ENCODE results near the gene KSR1.
A peak's percentile ranks its signal among the peaks of the same experiment; 100 is the strongest.
"Not testable (repeated sequence)": the region's sequence is repeated elsewhere in the genome, so short reads cannot be mapped to it uniquely, and the experiment has no call there.

KSR1 gene

DNA sequence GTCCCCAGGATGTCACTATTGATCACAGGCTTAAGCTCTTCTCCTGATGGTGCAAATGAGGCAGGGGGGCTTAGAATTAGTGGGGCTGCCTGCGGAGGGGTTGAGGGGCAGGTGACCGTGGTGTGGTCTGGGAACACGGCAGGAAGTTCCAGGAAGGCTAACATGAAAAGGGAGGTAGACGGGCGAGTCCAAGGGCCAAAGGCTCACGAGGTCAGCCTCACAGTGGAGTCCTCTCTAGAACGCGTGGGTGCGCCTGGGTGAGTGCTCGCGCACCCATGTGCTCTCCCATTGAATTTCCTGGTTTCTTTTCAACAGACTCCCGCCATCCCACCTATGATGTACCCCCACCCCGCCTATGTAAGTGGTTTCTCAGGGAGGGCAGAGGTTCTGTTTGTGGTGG, 190.0 kb downstream of the KSR1 start:
- no peak for DNase-seq

DNA sequence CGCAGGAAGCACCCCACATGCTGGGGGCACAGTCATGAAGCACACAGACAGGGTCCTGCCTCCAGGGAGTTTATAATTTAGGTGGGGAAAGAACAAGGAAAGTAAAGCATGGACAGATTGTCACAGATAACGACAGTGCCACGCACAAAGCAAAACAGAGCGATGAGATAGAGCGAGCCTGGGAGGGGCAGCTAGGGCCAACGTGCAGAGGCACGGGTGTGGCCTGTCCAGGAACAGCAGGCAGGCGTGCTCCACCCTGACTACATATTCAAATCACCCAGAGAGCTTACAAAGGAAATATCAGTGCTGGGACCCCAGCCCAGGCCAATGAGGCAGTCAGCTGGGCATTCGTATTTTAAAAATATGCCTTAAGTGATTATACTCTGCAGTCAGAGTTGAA, 191.5 kb downstream of the KSR1 start:
- no peak for DNase-seq

DNA sequence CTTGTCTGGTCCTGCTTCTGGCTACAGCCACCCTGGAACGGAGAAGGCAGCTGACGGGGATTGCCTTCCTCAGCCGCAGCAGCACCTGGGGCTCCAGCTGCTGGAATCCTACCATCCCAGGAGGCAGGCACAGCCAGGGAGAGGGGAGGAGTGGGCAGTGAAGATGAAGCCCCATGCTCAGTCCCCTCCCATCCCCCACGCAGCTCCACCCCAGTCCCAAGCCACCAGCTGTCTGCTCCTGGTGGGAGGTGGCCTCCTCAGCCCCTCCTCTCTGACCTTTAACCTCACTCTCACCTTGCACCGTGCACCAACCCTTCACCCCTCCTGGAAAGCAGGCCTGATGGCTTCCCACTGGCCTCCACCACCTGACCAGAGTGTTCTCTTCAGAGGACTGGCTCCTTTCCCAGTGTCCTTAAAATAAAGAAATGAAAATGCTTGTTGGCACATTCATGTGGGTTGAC, 192.9 kb downstream of the KSR1 start:
- DNase-seq, result not testable (repeated sequence)

DNA sequence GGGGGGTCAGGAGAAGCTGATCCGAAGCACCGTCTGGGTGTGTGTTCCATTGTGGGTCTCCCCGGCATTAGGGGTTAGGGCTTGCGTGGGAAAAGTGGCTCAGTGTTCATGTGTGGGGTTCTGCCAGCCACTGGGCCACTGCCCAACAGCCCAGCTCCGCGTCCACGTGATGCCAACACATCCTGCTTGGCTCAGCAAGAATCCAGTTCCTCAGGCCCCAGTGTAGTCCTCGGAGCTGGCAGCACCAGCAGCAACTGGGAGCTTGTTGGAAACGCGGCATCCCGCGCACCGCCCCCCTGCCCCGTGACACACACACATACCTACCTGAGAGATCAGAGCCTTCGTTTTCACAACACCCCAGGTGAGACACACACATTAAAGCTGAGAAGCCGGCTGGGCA, 193.7 kb downstream of the KSR1 start:
- DNase-seq, result no peak

DNA sequence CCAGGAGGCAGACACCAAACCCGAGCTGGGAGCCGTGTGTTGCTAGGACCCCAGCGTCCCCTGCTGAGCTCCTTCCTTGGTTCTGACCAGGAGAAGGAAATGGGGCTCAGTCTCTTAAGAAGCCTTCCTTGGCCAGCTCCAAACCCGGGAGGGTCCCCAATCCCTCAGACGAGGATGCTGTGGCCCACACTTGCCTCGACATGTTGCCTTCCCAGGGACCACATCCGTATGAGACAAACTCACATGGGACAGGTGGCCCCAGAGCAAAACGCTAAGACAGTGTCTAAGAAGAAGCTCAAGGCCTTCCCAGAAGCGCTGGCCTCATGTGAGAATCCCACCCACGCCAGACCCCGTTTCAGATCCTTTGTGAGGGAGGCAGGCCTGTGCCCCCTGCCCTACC, 194.6 kb downstream of the KSR1 start:
- no peak for DNase-seq

DNA sequence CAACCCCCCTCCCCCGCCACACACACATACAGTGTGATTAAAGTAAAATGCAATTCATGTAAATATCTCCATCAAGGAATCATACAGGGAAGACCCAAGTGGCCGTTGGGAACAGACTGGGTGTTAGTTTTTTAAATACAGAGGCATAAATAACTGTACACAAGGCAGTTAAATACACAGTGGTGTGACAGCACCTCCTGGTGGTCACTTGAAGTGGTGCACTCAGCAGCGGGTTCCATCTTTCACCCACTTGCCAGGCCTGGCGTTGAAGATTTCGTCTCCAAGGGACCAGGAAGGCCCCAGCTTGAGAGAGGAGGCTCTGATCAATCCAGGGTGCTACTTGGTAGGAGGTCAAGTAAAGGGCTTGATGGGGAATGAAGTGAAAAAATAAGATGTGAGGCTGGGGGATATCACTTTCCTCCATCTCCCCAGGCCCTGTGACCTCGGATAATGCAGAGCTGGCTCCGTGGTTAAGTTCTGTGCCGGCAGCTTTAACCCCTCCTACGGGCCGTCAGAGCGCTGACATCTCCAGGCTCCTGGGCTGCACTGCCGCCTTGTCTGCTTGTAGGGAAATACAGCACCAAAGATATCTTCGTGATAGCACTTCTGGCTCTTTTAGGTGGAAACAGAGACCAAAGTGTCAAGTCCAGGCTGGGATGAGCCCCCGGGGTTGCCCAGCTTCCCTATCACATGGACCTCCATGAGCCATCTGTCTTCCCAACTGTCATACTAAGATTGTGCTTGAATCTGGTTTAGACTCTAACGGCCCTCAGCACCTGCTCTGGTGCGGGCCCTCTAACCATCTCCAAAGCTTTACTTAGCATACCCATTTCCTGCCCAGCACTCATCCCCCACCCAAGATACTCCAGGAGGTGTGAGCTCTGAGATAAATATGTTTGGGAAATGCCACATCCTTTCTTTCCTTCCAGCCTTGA, 195.4 kb downstream of the KSR1 start:
- peak; percentile 38 for DNase-seq

DNA sequence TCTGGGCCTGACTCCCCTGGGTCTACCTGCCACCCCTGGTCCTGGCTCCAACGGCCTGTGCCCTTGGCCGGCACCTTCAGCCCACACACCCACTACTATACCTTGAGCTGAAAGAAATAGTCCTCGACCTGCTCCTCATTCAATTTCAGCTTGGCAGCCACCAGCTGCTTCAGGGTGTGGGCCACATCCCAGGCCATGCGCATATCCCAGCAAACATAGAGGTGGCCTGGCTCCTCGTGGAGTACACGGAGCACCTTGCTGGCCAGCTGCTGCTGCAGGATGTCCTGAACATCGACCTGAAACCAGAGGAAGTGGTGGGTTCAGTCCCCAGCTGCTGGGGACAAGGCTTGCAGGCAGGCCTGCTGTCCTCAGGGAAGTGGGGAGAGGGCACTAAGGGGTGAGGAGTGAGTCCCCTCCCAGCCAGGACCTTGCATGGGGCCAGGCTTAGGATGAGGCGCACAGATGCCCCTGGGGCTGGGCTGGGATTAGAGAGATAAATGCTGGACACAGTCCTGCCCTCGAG, 197.3 kb downstream of the KSR1 start:
- DNase-seq, result not testable (repeated sequence)

DNA sequence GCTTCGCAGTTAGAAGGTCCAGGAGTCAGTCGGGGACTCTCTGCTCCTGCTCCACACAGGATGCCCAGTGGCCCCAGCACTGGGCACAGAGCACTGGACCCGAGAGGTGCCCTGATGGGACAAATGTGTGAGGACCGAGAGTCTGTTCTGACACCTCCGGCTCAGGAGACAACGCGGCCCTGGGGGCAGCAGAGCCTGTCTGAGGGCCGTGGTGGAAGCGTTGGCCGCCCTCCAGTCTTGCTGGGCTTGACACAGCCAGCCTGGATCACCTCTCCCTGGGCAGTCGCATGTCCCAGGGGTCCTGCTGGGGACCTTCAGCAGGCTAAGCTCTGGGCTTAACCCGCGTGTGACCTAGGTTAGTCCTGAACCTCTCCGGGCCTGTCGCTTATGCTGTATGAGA, 197.9 kb downstream of the KSR1 start:
- no peak for DNase-seq

DNA sequence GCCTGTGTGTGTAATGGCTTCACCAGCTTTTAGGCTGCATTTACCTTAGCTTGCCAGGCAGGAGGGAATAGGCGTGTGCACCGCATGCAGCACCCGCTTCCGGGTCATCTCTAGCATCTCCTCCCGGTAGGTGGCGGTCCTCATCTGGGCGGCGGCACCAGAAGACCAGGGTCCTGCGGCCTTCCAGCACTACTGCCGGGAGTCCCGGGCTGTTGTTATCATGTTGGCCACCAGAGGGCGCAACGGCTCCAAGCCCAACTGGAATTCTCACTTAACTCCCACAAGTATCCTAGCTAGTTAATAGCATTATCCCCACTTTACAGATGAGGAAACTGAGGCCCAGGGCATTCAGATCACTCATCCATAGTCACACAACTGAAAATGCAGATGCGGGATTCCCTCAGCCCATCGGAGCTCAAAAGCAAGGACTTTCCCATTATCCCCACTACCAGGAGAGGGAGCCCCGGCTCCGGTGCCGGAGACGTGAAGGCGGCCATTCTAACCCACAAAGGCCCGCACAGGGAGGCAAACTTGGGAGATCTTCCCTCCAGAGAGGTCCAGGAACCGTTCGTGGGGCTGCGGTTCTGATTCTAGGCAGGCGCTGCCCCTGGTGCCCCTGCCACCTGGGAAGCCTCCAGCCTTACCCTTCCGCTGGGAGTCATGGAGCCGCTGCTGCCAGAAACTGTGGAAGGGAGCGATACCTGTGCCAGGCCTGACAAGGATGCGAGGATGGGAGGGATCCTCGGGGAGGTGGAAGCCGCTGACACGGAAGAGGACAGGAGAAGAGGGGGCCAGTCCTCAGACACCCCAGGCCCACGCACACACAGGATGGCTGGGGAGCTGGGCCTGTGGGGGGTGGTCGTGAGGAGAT, 198.6 kb downstream of the KSR1 start:
- DNase-seq, result peak; percentile 63

DNA sequence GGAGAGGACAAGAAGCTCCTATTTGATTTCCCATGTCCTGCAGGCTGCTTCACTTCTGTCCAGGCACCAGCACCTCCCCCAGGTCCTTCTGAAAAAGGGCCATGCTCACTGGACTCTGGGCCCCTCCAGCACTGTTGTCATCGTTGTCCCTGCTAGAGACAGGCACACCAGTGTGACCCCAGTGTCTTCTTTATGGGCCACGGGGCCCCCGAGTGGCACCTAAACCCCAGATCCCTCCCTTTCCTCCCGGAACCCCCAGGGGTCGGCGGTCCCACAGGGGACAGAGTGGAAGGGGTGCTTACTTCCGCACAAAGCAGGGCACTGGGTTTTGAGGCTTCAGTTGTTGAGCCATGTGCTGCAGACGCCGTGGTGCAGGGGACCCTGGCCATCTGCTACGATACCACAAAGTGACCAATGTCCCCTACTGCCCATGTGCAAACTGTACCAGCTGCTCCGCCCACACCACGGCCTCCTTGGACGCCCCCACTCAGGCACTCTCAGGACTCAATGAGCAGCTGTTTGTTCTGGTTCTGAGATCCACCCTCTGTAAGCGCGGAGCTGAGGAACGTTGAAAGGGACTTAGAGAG, 199.4 kb downstream of the KSR1 start:
- DNase-seq, result not testable (repeated sequence)

DNA sequence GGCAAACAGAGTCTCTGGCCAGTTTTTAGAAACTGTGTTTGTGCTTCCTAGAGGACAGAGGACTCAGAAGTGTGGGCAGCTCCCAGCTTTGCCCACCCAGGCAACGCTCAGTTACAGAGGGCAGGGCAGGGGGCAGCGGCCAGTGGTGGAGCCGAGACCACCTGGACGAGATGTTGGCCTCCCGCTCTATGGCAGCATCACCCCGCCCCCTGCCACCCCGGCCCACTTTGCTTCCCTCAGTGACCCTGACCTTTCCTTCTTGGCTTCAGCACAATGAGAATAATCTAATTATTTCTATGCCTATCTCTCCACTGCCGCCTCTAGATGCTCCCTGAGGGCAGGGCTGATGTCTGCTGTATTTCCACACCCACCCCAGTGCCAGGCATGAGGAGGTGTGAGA, 200.4 kb downstream of the KSR1 start:
- DNase-seq, result not testable (repeated sequence)

DNA sequence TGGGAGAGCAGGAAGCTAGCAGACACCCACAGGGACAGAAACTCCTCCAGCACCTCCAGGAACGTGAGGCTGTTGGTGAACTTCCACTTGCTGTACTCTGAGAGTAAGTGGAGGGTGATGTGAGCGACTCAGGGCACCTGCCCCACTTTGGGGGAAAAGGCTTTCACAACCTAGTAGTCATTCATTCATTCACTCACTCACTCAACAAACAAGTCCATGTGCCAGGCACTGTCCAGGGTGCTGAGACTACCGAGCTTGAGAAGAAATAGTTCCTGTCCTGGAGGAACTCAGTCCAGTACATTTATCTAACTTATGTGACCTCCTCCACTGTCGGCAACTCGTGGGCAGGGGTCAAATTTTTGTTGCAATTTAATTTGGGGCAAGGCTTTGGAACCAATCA, 201.4 kb downstream of the KSR1 start:
- DNase-seq, result peak; percentile 17

DNA sequence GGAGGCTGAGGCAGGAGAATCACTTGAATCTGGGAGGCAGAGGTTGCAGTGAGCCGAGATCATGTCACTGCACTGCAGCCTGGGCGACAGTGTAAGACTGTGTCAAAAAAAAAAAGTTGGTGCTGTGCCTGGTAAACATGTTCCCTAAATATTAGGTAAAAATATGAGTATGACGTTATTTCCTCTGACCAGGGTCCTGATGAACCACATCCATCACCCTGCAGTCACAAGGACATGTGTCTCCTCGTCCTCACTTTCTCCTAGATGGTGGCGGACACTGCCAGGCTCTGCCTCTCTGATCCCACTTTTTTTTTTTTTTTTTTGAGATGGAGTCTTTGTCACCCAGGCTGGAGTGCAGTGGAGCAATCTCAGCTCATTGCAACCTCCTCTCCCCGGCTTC, 203.4 kb downstream of the KSR1 start:
- DNase-seq, result no peak

DNA sequence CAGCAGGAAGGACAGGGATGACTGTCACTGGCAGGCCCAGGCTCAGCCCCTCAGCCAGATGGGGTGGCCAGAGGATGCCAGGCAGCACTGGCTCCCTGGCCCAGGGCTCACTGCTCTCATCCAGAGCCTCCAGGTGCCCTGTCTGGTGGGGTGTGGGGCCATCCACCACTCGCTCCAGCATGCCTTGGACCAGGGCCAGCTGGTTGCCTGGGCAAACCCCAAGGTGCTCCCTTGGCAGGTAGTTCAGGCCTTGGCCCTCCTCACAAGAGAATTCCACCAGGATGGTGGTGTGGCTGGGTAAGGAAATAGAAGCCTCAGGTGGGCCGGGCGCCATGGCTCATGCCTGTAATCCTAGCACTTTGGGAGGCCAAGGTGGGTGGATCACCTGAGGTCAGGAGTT, 204.2 kb downstream of the KSR1 start:
- DNase-seq, result no peak

DNA sequence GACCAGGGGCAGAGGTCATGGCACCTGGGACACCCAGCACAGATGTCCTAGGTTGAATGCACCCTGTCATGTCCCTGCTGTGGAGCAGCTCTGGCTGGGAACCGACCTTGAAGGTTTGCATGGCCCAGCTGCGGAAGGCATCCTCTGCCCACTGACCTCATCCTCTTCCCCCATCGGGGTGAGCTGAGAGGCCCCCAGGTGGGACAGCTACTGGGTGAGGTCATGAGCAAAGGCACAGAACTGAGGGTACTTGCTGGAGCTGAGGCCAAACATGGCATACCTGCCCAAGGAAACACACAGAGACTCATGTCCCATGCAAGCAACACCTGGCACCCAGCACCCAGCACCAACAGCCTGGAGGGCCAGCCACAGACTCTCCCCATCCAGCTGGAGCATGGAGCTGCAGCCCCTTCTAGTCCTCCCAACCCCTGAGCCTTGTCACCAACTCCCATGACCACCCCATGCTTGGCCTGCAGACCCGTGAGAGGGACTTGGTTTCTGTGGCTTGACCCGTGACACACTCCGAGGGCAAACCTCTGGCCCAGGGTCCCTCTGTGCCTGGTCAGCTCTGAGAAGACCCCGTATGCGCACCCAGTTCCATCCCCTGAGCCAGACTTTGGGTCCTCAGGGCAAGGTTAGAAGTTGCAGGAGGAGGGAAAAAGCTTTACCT, 207.8 kb downstream of the KSR1 start:
- DNase-seq, result no peak

DNA sequence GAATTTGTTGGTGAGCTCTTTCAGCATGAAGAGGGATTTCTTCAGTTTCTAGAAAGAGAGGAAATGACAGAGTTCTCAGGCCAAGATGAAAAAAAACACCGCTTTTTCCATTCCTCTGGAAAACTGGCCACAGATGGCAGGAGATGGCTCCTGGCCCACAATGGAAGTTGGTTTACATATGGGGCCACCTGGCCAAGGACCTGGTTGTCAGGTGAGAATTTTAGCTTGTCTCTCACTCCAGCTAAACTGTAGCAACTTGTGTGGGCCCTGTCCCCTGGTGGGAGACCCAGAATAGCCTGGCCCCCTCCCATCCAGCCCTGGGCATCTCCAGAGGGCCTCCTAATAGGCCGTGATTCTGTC, 208.3 kb downstream of the KSR1 start:
- no peak for DNase-seq

DNA sequence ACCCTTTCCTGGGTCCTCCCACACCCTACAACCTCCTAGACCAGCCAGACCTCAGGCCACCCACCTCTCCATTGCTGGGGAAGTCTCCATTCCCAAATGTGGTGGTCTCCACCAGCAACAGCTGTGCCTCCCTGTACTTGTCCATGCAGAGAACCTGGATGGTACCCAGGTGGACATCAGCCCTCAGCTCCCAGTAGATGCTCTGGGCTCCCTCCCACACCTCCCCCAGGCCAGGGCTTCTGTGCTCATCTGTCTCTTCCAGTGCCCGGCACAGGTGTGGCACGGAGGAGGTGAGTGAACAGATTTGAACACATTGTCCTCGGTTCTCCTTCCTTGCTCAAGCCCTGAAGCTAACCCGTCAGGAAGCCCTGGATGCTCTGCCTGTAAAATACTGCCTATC, 209.3 kb downstream of the KSR1 start:
- no peak for DNase-seq

DNA sequence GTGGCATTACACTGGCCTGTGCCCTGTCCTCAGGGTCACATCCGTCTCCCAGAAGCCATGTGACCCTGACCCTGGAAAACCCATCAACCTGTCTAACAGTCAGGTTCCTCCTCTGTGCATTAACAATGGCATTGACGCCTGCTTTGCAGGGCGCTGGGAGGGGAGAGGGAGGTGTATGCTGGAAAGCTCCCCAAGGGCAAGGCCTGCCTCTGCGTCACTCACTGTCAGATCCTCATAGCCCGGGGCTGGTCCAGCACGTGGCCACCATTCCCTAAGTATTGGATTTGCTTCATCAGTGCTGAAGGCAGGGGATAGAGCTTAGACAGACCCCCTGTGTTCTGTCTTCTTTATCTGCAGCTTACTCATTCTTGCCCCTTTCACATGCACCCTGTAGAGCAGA, 210.0 kb downstream of the KSR1 start:
- not testable (repeated sequence) for DNase-seq

DNA sequence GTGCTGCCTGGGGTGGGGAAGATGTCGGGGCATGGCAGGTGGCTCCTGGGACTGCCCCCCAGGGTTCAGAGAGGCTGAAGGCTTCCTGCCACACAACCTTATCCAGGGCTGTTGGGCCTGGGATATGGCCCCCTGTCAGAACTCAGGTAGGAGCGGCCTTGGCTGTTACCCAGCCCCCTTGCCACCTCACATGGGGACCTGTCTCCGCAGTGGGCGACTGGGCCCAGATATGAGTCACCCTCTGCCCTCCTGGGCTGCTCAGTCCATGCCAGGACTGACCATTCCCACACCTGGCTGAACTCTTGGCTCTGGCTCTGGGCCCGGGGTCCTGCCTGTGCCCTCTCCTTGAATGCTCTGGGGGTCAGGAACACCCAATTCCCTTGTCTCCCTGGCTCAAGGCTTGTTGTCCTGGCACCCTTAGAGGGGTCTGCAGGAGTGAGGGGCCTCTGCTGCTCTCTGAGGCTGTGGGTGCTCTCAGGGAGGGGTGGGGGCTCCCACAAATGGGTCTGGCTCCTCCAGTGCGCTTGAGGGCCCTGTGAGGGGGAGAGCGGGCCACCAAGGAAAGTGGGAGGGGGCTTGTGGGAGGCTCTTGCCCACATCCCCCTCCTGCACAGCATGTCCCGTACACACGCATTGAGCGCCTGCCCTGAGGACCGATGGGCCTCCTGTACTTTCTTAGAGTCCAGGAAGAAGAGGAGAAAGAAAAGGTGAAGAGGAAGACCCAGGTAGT, 210.7 kb downstream of the KSR1 start:
- no peak for DNase-seq

DNA sequence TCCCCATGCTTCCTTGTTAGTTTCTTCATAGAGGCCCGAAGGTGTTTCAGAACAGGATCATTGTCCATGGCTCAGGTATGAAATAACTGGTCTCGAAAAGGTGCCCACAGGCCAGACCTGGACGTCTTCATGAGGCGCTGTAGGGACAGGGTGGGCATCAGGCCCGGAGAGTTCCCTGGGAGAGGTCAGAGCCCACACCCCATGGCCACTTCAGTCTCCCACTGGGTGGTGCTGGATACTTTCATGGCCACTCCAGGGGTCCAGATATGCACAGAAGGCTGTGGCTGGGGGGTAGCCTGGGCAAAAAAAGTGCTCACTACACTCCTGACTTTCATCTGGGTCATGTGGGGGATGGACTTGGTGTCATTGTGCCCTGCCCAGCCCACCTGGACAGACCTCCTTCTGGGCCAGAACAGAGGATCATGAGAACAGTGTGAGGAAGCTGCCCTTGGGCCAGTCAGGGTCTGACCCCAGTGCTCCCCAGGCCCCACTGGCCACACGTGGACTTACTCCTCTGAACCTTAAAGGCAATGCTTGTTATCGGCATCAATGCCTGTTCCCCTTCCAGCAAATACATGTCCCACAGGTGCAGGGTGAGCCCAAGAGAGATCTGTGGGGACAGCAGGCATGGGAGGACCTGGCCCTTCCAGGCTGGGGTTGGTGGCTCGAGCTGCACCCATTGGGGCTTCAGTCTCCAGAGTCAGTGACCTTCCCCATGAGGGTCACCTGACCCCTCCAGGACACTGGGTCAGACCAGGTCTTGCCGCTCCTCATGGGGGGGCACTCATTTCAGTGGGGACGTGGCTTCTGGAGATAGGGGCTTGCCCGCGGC, 211.6 kb downstream of the KSR1 start:
- no peak for DNase-seq

DNA sequence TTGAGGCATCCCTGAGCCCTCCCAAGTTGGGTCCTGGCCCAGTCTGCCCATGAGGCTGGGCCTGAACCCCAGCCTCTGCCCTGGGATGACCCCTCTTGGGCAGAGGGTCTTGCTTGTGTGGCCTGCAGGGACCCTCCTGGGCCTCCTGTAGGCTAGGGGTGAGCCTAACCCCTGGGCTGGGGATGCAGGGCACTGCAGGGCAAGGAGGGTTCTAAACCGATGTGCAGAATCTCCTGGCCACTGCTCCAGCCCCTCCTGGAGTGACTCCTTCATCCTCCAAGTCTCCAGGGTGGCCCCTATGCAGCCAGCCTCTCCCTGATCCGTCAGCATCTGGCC, 212.2 kb downstream of the KSR1 start:
- DNase-seq, result no peak
